HCT116 (cell line): ENCODE data around the gene UNC5C.

Experiments
- EZH2 ChIP-seq: fragments of 200-600 bp; sonication (generic); IDR thresholded peaks from 2 replicates; pipeline ENCODE4 v1.6.1; 2017; ENCODE audit warnings: antibody characterized with exemption, mixed run types
- RAD21 ChIP-seq: IDR thresholded peaks from 2 replicates; pipeline ENCODE4 v1.6.1; 2012; ENCODE audit warnings: low read depth, mild to moderate bottlenecking
- TF ChIP-seq, protein P1 (sequence below), 3 experiments: fragments of 200-600 bp in 1 of 3; sonication (generic) in 1 of 3; IDR thresholded peaks in 2 of 3; conservative IDR thresholded peaks in 1 of 3; 2 replicates each; pipeline ENCODE4 v1.5.1; 2012 to 2017; ENCODE audit warnings: low read depth in 2 of 3, low read length in 2 of 3, antibody characterized with exemption in 1 of 3, borderline replicate concordance in 1 of 3, control low read depth in 1 of 3, mild to moderate bottlenecking in 1 of 3, mixed read lengths in 1 of 3, mixed run types in 1 of 3, moderate library complexity in 1 of 3; ENCODE audit not compliant: insufficient read depth in 1 of 3

DNA sequence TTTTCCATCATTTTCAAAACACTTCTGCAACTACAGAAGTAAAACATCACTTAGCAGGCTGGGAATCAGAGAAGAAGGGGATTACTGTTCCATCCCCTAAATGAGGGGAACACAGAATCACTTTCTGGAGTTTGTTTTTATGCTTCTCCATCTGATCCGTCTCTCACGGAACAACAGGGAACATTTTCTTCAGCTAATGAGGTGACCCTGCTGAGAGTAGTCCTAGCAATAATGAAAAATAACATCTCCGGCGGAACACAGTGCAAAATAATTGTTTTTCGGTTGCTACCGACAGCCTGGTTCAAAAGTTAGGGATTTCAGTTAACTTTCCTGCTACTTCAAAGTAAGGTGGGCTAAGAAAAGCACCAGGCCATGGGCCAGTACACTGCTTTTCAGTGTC lies 322.9 kb downstream of the UNC5C start:
- TF ChIP-seq, protein P1, sequence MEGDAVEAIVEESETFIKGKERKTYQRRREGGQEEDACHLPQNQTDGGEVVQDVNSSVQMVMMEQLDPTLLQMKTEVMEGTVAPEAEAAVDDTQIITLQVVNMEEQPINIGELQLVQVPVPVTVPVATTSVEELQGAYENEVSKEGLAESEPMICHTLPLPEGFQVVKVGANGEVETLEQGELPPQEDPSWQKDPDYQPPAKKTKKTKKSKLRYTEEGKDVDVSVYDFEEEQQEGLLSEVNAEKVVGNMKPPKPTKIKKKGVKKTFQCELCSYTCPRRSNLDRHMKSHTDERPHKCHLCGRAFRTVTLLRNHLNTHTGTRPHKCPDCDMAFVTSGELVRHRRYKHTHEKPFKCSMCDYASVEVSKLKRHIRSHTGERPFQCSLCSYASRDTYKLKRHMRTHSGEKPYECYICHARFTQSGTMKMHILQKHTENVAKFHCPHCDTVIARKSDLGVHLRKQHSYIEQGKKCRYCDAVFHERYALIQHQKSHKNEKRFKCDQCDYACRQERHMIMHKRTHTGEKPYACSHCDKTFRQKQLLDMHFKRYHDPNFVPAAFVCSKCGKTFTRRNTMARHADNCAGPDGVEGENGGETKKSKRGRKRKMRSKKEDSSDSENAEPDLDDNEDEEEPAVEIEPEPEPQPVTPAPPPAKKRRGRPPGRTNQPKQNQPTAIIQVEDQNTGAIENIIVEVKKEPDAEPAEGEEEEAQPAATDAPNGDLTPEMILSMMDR (IDR thresholded peaks at IDR 0.05 in 2 of 3, conservative IDR thresholded peaks at IDR 0.05 in 1 of 3; ENCODE audit: borderline replicate concordance in 1 of 3, insufficient read depth in 1 of 3, low read depth in 2 of 3, low read length in 2 of 3): no peak
- TF ChIP-seq RAD21: no peak
- no peak for TF ChIP-seq EZH2
